Gastrocnemius medialis (tissue), 4 donors: Measurements from ENCODE around the gene FIBCD1. TPM values are rescaled to one million over a fixed set of nuclear protein-coding genes. Genes with fewer than 3 reads are reported as not detected.

Experiments used
- ATAC-seq, 2 donors: fragments of 150-250 bp; one replicate each; pipeline ENCODE4 v1.9.1; 2016
- DNase-seq, 2 donors: peaks; one replicate each; pipeline ENCODE4 v3.0.0-alpha.2; 2019
- H3K27ac ChIP-seq, 4 donors: fragments of 200-600 bp; sonication (generic); 1 replicate in 1 of 4; 2 replicates in 3 of 4; pipeline ENCODE4 v1.5.1; 2016 to 2018; ENCODE audit warnings: mild to moderate bottlenecking in 2 of 4, moderate library complexity in 1 of 4
- H3K27me3 ChIP-seq, 3 donors: fragments of 200-600 bp; sonication (generic) in 2 of 3; 1 replicate in 1 of 3; 2 replicates in 2 of 3; pipeline versions ENCODE4 v1.5.1 to v1.6.0; 2016 to 2019; ENCODE audit warnings: mild to moderate bottlenecking in 1 of 3, moderate library complexity in 1 of 3
- H3K36me3 ChIP-seq, 2 donors: fragments of 200-600 bp; sonication (generic) in 1 of 2; one replicate each; pipeline ENCODE4 v1.5.1; 2017 to 2018
- H3K4me1 ChIP-seq, 2 donors: fragments of 200-600 bp; sonication (generic) in 1 of 2; one replicate each; pipeline ENCODE4 v1.5.1; 2016 to 2017; ENCODE audit warnings: mild to moderate bottlenecking in 2 of 2
- H3K4me3 ChIP-seq, 4 donors: fragments of 200-600 bp; sonication (generic) in 3 of 4; 1 replicate in 1 of 4; 2 replicates in 3 of 4; pipeline ENCODE4 v1.5.1; 2016 to 2019; ENCODE audit warnings: mild to moderate bottlenecking in 2 of 4
- H3K9me3 ChIP-seq, 3 donors: fragments of 200-600 bp; sonication (generic) in 2 of 3; 1 replicate in 1 of 3; 2 replicates in 2 of 3; pipeline ENCODE4 v1.5.1; 2016 to 2019
- POLR2A ChIP-seq, 2 donors: fragments of 450-650 bp; IDR thresholded peaks; one replicate each; pipeline ENCODE4 v1.6.1; 2017; ENCODE audit warnings: antibody characterized with exemption in 2 of 2, mild to moderate bottlenecking in 2 of 2, moderate library complexity in 2 of 2
- in situ Hi-C, 4 donors: fragments of 200-750 bp; cut with MboI; loops; one replicate each; pipeline versions ENCODE4 v1.15.0 to v1.8.0; 2017; ENCODE audit warnings: low sequenced_read_pairs in 4 of 4
- intact Hi-C: fragments of 100-400 bp; cut with DNase I; formaldehyde crosslinking; loops from one replicate; pipeline ENCODE4 v1.15.1; 2023; ENCODE audit warnings: low total_unique reads
- total RNA-seq, 4 donors: library from RNA; depleted of rRNA; stranded (reverse); fragments of >200 nt; gene quantifications; one replicate each; pipeline versions ENCODE4 v1.1.0 to v1.2.3, GENCODE V29; 2016
- TF ChIP-seq, protein P1 (sequence below), 5 experiments: fragments of 450-650 bp in 3 of 5; fragments of 200-600 bp in 2 of 5; sonication (generic) in 2 of 5; IDR thresholded peaks in 4 of 5; conservative IDR thresholded peaks in 1 of 5; 1 replicate in 4 of 5; 2 replicates in 1 of 5; pipeline ENCODE4 v1.5.1; 2016 to 2019; ENCODE audit warnings: antibody characterized with exemption in 5 of 5, mild to moderate bottlenecking in 3 of 5, moderate library complexity in 3 of 5

Gene FIBCD1
- total RNA-seq, 4 donors from 2014 or later, result not detected

DNA sequence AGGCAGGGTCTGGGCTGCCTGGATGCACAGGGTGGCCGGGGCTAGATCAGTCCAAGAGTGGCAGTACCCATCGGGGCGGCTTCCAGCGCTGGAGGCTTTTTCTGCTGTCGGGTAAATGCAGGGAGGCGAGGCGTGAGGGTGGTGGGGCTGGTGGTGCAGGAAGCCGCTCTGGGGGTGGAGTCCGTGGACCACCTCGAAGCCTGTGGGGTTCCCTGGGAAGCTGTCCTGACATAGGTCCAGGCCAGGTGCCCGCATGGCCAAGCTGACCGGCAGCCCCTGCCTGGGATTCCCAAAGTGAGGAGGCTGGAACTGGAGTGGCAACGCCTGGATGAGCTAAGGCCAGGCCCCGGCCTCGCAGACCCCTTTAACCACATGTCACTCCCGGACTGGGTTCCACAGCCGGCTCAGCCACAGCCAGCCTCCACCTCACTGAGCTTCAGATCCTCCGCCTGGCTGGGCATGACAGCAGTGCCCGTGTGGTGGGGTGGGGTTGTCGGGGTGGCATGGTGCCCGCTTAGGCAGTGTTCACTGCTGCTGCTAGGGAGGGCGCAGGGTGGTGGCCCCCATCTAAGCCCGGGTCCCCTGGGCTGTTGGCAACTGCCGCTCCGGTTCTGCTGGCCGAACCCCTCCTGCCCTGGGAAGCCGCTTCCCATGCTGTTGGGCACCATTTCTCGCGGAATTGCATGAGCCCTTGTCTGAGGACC is 41.0 kb downstream of the FIBCD1 start:
- Histone ChIP-seq H3K36me3 (peaks cover 0 to 3% of the 10 kb centered on the region in 2 donors), H3K27me3 (peaks cover 22 to 55% (median 31%) of the 10 kb centered on the region in 3 donors), H3K4me1 (peaks cover 3 to 4% of the 10 kb centered on the region in 2 donors), H3K9me3 (no peaks in the 10 kb centered on the region), H3K4me3 (no peak overlapping the region), H3K27ac (no peak overlapping the region)
- ATAC-seq, result no peak
- intact Hi-C loops, result no loop called here
- in situ Hi-C loops, result no loop called here
- no peak for TF ChIP-seq POLR2A (IDR thresholded peaks at IDR 0.05)
- TF ChIP-seq, protein P1, sequence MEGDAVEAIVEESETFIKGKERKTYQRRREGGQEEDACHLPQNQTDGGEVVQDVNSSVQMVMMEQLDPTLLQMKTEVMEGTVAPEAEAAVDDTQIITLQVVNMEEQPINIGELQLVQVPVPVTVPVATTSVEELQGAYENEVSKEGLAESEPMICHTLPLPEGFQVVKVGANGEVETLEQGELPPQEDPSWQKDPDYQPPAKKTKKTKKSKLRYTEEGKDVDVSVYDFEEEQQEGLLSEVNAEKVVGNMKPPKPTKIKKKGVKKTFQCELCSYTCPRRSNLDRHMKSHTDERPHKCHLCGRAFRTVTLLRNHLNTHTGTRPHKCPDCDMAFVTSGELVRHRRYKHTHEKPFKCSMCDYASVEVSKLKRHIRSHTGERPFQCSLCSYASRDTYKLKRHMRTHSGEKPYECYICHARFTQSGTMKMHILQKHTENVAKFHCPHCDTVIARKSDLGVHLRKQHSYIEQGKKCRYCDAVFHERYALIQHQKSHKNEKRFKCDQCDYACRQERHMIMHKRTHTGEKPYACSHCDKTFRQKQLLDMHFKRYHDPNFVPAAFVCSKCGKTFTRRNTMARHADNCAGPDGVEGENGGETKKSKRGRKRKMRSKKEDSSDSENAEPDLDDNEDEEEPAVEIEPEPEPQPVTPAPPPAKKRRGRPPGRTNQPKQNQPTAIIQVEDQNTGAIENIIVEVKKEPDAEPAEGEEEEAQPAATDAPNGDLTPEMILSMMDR (IDR thresholded peaks at IDR 0.05 in 4 of 5, conservative IDR thresholded peaks at IDR 0.05 in 1 of 5), result no peak
- DNase-seq, result no peak

DNA sequence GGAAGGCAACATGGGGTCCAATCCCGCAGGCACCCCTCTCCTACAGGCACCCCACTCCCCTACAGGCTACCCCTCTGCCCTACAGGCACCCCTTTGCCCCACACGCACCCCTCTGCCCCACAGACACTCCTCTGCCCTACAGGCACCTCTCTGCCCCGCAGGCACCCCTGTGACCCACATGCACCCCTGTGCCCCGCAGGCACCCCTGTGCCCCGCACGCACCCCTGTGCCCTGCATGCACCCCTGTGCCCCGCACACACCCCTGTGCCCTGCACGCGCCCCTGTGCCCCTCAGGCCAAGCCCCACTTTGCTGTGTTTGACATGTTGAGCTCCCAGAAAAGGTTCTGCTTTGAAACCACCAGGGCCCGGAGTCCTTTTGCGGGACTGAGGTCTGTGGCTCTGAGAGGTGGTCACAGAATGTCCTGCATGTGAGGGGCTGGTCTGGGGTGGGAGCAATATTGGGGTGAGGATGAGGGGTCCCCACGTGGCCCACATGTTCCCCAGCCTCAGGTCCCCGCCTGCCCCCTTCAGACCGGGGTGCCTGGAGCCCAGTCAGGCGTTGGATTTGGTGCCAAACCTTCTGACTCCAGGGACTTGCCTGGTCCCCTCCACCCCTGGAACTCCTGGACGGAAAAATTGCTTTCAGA is 41.8 kb downstream of the FIBCD1 start:
- peaks cover 22 to 47% (median 25%) of the 10 kb centered on the region in 3 donors for H3K27me3 ChIP-seq
- H3K4me3 ChIP-seq, result no peak overlapping the region
- TF ChIP-seq, protein P1 (IDR thresholded peaks at IDR 0.05 in 4 of 5, conservative IDR thresholded peaks at IDR 0.05 in 1 of 5), result no peak
- no peak for TF ChIP-seq POLR2A (IDR thresholded peaks at IDR 0.05)
- H3K36me3 ChIP-seq, result peaks cover 0 to 11% of the 10 kb centered on the region in 2 donors
- in situ Hi-C loops (no loop called here), intact Hi-C loops (no loop called here)
- ATAC-seq, result no peak
- no peaks in the 10 kb centered on the region for H3K9me3 ChIP-seq
- DNase-seq, result no peak
- H3K27ac ChIP-seq, result no peak overlapping the region
- peaks cover 3 to 4% of the 10 kb centered on the region in 2 donors for H3K4me1 ChIP-seq

DNA sequence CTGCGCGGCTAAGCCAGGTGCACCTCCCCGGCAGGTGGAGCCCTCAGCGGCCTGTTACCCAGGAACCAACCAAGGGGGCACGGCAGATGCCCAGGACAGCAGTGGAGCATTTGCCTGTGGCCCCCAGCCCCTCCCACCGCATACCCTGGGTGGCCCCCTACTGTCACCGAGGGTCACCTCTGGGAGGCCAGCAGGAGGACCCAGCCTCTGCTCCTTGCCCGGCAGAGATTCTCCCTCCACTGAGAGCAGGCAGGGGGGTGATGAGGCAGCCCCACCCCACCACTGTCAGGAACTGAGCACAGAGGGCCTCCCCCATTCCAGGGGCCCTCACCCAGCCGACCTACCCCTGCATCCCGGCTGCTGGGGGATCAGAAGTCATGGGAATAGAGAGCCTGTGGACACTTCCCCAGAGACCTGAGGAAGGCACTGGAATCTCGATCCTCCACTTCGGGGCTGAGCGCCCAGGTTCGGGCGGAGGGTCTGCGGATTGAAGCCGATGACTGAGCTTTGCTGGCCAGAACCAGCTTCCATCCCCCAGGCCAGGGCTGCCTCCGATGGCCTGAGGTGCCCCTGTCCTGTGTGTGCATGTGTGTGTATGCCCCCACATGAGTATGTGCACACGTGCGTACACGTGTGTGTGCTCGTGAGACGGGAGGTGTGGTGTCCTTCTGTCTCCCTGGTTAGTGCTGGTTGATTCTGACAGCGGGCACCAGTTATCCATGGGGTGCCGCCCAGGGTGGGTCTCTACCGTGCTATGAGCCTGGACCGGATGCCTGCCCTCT is 42.6 kb downstream of the FIBCD1 start, which contains the start of gene QRFP:
TSS of gene QRFP (minus strand) at position 580 of the 782 bp plus-strand sequence. CDS start 2,974 bp downstream, outside the sequence.
- DNase-seq, result no peak
- no peak within 1 kb of the TSS for H3K27ac ChIP-seq
- in situ Hi-C loops (no loop called here), intact Hi-C loops (no loop called here)
- peaks cover 0 to 12% of the 10 kb centered on the region in 2 donors for H3K36me3 ChIP-seq
- peaks cover 3 to 4% of the 10 kb centered on the region in 2 donors for H3K4me1 ChIP-seq
- no peaks in the 10 kb centered on the region for H3K9me3 ChIP-seq
- H3K27me3 ChIP-seq, result peaks cover 16 to 40% (median 17%) of the 10 kb centered on the region in 3 donors
- ATAC-seq, result no peak
- no peak within 1 kb of the TSS for H3K4me3 ChIP-seq
- no peak for TF ChIP-seq POLR2A (IDR thresholded peaks at IDR 0.05)
- TF ChIP-seq, protein P1 (IDR thresholded peaks at IDR 0.05 in 4 of 5, conservative IDR thresholded peaks at IDR 0.05 in 1 of 5), result no peak

DNA sequence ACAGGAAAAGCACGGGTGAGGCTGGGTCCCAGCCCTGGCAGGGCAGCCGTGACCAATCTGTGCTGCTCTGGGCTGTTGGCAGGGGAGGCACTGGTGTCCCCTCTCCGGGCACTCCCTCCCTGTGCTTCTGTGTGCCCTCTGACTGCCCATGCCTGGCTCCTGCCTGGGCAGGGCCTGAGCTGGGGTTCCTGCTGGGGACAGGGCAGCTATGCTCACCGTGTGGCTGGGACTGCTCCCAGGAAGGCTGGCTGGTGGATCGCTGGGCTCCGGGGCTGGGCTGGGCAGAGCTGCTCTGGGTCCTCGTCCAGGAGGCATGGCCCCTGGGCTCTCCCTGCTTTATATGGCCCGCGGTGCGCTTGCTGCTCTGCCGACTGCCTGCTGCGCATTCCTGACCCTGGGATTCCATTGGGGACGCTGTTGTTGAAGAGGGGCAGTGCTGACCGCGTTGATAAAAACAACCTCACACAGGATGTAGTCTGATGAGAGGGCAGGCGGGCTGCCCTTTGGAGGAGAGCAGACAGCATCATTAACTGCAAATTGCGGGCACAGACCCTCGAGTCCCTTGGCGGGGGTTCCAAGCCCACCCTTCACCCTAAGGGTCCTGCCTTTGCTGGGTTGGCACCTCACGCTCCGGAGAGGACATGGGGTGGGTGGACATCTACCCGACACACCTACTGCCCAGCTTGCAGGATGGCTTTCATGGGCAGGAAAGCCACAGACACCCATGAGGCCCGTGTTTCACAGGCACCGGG is 43.4 kb downstream of the FIBCD1 start:
- in situ Hi-C loops, result no loop called here
- ATAC-seq, result no peak
- peaks cover 11 to 33% (median 13%) of the 10 kb centered on the region in 3 donors for H3K27me3 ChIP-seq

More for the DNA sequence above, 43.4 kb downstream of the FIBCD1 start:
- H3K27ac ChIP-seq, result no peak overlapping the region
- H3K9me3 ChIP-seq, result no peaks in the 10 kb centered on the region
- TF ChIP-seq, protein P1 (IDR thresholded peaks at IDR 0.05 in 4 of 5, conservative IDR thresholded peaks at IDR 0.05 in 1 of 5), result no peak
- no peak for TF ChIP-seq POLR2A (IDR thresholded peaks at IDR 0.05)
- H3K4me3 ChIP-seq, result no peak overlapping the region
- DNase-seq, result no peak
- H3K36me3 ChIP-seq, result peaks cover 0 to 12% of the 10 kb centered on the region in 2 donors
- intact Hi-C loops, result no loop called here
- peaks cover 3 to 4% of the 10 kb centered on the region in 2 donors for H3K4me1 ChIP-seq
